HG02970 (cell line): ENCODE results near the gene LMF1.

Source experiments
- ATAC-seq: cut with Tn5 transposase; IDR thresholded peaks from one replicate; pipeline ENCODE4 v1.9.1; 2021; ENCODE audit warnings: mild to moderate bottlenecking, moderate library complexity, moderate number of reproducible peaks; ENCODE audit not compliant: unreplicated experiment, low FRiP score

LMF1 gene

DNA sequence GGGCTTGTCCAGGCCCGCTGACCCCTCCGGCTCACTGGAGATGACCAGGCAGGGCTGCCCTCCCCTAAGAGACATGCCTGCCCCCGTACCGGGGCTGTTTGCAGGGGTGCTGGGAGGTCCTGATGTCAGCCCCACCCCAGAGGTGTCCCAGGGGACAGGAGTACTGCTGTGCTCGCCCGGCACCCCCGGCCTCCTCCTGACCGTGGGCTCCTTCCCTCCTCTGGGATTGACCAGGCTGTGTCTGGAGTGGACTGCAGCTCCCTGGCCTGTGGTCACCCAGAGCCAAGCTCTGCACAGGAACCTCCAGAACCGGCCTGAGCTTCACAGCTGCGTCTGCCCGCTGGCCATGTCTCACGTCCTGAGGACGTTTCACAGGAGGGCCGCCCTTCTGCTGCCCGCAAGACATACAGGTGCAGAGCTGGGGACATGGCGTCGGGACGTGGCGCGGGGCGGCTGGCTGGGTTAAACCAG, 53.2 kb downstream of the LMF1 start:
- ATAC-seq = no peak

DNA sequence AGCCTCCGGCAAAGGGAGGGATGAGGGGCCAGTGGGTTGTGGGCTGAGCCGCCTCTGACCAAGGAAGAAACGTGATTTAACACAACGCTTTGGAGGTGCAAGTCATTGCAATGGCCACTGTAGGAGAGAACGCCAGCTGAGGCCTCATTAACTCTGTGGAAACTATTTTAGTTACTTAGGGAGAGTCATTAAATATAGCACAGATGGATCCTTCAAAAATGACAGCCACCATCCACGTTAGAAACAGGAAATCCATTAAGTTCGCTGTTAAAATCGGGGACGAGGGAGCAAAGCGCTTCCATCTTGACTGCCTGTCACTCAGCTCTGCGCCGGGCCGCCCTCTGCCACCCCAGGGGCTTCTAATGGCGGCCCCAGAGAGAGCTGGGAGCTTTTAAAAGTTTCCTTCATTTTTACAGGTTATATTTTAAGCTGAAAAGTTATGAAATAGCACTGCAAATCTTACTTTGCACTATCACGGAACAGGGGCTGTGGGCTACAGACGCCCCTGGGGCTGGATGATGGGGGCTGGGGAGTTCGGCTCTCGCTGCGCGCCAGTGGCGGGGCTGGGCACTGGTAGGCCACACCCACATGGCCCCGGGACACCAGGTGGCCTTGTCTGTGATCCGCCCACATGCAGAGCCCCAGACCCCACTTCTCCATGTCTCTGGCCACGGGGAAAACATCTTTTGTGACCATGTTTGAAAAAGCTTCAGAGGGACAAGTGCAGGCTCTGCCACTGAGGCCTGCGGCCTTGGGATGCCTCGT, 54.6 kb downstream of the LMF1 start:
- no peak for ATAC-seq

DNA sequence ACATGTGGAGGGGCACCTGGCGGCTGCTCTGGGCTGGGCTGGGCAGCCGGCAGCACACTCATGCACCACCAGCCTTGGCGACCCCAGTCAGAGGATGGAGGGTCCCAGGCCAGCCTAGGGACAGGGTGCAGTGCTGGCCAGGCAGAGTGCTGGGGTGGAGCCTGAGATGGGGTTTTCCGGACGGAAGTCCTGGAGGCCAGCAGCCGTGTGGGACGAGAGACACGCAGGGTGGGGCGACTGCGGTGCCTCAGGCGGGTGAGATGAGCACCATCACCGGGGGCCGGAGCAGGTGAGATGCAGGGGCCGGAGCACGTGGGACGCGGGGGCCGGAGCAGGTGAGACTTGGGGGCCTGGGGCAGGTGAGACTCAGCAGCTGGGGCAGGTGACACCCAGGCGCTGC, 55.2 kb downstream of the LMF1 start:
- no peak for ATAC-seq

DNA sequence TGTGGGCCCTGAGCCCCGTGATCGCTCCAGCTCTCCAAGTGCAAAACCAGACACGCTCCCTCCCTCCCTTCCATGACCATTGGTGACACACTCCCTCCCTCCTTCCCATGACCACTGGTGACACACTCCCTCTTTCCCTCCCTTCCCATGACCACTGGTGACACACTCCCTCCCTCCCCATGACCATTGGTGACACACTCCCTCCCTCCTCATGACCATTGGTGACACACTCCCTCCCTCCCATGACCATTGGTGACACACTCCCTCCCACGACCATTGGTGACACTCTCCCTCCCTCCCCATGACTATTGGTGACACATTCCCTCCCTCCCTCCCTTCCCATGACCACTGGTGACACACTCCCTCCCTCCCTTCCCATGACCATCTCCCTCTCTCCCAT, 56.3 kb downstream of the LMF1 start:
- no peak for ATAC-seq

DNA sequence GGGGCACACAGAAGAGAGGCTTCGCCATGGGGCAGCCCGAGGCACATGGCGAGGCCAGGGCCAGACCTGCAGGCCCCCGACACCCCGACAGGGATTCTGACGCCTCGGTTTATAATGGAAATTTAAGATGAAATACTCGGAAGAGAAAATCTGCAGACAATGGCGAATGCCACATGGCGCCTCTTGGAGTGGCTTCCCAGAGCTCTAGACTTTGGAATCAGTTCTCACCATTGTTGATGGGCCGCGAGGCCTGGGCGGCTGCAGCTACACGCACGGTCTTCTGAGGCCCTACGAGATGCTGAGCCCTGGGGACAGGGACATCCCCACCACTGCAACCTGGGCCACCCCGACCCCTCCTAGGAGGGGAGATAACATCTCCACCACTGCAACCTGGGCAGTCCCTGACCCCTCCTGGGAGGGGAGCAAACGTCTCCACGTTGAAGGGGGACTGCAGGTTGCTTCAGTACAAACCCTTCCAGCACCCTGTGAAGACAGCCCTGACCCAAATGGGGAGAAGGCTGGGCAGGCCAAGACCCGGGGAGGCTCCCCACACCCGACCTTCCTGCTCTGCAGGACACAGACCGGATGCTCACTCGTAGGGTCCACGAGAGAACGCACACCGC, 56.9 kb downstream of the LMF1 start:
- no peak for ATAC-seq

DNA sequence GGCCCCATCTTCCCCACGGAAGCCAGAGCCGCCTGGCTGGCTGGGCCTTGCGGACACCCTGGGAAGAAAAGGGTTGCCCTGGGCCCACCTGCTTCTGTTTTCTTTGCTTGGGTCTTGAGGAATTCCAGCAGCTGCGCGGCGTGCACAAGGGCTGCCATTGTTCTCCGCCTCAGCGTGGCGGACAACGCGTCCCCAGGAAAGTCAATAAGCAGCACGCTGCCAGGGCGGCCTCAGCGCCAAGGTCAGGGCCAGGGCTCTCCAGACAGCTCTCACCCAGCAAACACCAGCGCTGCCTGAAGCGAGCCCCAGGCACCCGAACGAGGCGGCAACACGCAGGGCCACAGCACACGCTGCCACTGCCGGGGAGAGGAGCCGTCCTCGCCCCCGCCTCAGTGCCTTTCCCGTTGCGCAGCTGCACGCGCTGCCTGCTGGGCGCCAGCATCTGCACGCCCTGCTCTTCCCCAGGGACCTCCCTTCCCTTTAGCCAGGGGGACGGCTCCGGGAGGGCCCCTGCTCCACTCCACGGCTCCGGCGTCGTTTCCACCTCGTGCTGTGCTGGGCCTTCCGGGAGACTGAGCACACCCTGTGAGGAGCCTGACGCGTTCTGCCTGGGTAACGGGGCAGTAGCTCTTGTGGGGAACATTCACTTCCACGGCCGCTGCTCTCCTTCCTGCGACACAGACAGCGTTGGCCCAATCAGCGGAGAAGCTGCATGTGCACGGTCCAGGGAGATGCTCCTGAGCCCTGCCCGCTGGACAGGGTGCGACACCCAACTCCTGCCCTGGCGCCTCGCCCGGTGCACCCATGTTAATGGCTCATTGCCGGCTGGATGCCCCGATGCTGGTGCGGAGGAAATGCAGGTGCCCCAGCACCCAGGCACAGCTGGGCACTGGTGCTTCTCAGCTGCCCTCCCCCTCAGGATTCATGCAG, 57.8 kb downstream of the LMF1 start:
- no peak for ATAC-seq

DNA sequence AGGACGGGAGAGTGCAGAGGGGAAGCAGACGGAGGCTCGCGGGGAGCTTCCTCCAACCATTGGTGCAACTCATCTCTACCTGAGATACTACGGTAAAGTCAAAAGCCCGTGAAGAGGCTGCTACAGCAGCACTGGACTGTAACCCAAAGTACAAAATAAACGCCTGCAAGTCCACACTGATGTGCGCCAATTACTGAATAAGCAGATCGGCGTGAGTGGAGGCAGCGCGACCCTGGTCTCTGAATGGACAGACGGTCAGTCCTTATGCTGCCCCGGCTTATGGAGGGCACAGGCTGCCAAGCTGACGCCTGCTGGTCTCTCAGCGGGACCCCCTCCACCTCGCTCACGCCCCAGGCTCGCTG, 58.5 kb downstream of the LMF1 start:
- no peak for ATAC-seq

DNA sequence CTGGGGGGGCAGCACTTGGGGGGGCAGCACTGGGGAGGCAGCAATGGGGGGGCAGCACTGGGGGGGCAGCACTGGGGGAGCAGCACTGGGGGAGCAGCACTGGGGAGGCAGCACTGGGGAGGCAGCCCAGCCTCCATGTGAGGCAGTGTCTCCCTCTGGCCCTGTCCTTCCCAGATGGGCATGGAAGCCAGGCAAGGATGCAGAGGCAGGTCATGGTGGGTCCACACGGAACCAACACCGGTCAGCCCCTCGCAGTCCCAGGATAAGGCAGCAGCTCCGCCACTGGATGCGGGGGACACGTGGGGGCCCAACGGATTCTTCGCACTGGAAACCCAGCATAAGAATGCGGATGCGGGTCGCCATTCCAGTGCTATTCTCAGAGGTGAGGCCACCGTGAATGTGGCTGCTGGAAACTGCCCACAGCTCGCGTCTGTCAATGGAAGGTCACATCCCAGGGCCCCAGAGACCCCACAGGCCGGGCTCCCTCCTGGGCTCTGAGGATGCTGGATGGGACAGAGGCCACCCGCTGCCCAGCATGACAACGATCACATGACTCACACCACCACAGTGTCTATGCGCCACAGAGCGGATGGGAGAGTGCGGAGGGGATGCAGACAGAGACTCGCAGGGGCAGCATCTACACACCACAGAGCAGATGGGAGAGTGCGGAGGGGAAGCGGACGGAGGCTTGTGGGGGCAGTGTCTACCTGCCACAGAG, 59.0 kb downstream of the LMF1 start:
- no peak for ATAC-seq

DNA sequence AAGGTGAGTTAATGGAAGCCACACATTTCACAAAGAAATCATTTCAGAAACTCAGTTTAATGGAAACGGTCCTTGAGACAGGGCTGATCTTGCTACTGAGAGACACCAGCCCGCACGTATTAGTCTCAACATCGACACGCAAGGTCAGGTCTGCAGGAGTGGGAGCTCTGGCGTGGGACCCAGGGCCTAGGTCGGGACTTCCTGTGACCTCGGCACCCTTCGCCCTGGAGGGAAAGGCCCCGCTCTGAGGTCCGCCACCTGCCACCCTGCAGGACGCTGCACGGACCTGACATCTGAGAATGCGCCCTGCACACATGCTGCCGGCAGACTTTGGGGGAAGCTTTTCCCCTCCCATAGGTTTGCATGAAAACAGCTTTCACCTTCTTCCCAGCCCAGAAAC, 59.7 kb downstream of the LMF1 start:
- no peak for ATAC-seq

DNA sequence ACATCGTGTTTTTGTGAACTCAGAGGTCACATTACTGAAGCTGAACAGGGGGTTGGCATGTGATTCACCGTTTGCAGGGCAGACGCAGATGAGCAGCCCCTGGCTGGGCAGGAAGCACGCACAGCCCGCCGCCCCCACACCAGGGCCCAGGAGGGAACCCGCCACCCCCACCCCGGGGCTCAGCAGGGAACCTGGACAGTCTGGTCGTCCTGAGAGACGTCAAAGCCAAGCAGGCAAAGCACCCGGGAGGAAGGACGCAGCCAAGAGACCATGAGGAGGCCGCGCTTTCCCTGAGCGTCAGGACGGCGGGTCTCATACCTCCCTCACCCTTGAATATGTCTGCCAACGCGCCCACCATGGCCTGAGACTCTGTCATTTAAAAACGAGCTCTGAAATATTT, 60.6 kb downstream of the LMF1 start:
- no peak for ATAC-seq

DNA sequence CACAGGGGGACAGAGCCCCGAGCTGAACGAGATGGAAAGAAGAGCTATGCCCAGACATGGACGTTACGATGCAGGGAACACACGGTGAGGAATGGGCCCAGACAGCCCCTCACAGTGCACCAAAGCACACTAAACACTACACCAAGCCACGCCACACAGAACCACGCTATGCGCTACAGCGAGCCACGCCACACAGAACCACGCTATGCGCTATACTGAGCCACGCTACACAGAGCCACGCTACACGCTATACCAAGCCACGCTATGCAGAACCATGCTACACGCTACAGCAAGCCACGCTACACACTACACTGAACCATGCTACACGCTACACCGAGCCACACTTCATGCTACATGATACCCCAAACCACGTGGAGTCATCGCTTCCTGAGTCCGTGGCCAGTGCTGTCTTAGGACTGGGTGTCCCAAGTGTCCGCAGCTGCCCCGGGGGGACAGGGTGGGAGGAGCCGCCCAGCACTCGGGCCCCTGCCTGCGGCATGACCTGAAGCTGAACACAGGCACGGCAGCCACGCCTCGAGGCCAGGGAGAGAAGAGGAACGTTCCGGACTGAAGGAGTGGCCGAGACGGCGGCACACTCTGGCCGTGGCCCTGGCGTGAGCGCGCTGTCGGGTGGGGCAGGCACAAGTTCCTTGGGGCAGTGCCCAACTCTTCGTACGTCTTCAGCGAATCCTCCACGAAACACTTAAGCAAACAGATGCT, 61.3 kb downstream of the LMF1 start:
- ATAC-seq = no peak

DNA sequence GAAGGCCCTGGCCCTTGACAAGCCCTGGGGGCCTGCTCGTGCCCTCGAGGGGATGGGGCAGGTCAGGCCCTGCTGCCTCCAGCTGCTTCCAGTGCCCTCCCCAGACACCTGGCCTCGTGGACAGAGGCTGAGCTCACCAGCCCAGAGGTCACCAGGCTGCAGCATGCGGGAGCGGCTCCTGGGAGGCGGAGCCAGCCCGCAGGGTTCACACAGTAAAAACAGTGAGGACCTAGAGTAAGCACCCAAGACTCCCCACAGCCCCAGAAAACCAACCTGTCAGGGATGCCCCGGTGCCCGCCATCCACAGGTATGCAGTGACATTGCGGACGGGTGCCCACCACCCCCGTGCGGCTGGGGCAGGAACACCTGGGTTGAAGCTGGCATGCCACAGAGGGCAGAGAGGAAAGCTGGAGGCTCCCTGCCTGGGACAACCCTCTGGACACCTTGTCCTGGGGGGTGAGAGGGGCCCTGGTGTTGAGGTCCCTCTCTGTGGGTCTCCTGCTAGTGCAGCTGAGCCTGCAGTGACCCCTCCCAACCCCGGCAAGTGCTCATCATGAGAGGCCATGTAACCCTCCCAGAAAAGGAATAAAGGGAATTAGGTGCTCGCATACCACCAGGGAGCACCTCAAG, 62.1 kb downstream of the LMF1 start:
- ATAC-seq = no peak

DNA sequence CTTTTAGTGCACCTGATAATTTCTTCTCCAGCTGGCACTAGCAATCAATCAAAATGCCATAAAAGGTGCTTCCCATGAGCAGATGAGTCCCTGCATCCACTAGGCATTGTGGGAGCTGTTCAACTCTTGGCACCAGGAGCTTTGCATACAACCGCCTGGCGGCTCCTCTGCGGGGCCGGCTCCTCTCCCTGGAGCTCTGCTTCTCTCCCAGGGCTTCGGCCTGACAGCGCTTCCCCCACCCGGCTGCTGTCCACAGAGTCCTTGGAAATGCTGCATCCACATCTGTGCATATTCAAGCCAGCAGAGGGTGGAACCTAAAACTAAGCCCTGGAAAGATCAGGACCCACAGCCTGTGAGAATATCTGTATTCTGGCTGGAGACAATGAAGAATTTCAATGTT, 62.9 kb downstream of the LMF1 start:
- ATAC-seq = no peak

DNA sequence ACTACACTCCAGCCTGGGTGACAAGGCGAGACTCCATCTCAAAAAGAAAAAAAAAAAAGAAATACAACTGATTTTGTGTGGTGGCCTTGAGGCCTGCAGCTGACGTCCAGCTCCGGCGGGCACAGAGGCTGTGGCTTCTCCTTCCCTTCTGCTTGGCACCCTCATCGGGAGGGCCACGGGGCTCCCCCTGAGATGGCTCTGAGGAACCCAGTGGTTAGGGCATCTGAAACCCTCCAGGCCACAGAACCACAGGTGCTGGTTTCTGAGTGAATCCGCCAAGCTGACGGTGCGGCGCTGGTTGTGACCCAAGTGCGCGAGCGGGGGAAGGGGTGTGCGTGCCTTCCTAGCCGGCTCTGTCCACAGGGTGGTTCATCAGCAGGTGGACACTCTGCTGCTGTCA, 63.4 kb downstream of the LMF1 start:
- no peak for ATAC-seq

DNA sequence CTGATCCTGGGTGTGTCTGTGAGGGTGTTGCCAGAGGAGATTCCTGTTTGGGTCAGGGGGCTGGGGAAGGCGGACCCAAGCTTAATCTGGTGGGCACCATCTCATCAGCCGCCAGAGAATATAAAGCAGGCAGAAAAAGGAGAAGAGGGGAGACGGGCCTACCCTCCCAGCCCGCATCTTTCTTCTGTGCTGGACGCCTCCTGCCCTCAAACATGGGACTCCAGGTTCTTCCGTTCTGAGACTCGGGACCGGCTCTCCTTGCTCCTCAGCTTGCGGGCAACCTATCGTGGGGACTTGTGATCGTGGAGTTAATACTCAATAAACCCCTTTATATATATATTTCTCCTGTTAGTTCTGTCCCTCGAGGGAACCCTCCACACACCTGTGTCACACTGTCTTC, 64.5 kb downstream of the LMF1 start:
- no peak for ATAC-seq

DNA sequence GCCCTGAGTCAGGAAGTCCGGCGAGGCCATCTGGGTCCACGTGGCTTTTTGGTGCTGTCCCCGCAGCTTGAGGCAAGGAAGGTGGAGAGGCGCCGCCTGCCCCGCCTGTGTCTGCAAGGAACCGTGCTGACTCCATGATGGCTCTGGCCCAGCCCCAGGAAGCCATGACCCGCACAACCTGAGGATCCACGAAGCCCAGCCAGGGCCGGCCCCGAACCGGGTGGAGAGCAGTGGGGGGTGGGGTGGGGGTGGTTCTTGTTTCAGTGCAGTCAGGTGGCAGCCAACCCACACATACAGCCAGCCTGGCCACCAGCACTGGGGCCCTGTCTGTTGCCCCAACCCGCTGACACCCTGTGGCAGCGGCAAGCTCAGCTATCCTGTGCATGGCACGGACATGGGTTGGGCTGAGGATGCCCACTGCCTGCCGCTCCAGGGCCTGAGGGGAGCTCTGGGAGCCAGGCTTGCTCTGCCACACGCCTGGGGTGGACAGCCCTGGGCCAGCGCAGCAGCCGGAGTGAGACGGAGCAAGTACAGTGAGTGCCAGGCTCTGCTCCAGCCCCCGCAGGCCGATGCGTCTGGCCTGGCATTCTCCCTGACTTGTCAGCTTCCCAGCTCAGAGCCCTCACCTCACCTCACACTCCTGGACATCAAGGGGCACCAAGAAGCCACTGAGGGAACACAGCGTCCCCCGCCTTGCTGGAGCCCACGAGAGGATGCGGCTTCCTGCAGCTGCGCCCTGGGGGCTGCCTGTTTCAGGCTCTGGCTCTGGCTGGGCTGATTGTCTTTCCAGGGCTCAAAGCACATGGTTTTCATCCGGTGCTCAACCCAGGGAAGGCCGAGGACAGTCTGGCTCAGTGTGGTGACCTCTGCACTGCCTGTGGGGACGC, 68.8 kb downstream of the LMF1 start:
- ATAC-seq = no peak

DNA sequence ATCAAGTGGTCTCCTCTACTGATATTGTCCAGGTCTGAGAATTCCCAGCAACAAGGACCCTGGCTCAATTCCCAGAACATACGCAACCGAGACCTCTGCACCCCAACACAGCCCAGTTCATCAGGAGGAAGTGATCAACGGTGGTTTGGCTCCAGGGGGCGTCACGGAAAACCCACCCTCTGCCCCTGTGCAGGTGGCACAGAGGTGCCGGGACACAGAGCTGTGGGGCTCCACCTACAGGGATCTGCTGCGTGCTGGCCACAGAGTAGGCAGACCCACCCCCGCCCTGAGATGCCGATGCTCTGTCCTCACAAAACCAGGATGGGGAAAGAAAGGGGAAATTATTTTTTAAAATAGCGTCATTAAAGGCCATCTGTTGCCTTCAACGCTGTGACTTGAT, 69.6 kb downstream of the LMF1 start:
- no peak for ATAC-seq

DNA sequence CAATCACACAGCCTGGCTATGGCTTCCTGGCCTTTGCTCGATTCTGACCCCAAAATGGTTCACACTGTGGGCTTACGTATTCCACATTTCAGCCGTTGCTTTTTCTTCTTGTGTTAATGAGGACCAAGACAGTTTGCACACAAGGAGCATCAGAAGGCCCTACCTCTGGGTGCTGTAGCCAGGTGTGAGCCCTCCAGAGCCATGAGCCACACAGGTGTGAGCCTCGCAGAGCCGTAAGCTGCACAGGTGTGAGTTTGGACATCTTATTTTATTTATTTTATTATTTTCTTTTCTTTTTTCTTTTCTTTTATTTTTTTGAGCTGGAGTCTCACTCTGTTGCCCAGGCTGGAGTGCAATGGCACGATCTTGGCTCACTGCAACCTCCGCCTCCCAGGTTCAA, 70.6 kb downstream of the LMF1 start:
- ATAC-seq = no peak

DNA sequence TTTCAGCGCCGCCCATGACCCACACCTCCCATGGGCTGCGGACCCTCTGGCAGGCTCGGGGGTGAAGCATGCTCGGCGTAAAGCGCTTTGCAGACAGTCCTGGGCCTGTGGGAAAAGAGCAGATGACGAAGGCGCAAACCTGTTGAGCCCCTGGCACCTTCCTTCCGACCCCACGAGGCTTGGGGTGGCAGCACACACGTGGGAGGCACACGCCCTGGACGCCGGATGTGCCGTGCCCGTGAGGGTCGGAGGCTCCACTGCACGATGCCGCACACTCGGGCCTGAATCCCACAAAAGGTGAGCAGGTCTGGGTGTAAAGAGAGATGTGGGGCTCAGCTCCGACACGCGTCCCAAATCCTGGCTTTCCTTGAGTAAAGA, 71.1 kb downstream of the LMF1 start:
- no peak for ATAC-seq
